Measurements from ENCODE around the gene IFI44L. TPM values are rescaled to one million over a fixed set of nuclear protein-coding genes. Genes with fewer than 3 reads are reported as not detected.

Gene IFI44L
- polyA plus RNA-seq, 1 donor (not counting 4 experiments of a cell fraction or from before 2014, with no cell fraction given) = 34.8 TPM

- H3K4me1 ChIP-seq (ENCODE audit: control insufficient read depth, extremely low read depth, insufficient read depth, low read length) = no peaks in the 10 kb centered on the region
- dilution Hi-C loops (cut with MboI; ENCODE audit: extremely low pct_ligation_motif_present, low sequenced_read_pairs) = no loop called here
- peaks cover 0 to 2% of the 10 kb centered on the region in 2 experiments for H3K36me3 ChIP-seq (ENCODE audit: control insufficient read depth in 2 of 2, extremely low read depth in 1 of 2, insufficient read depth in 2 of 2, low read length in 2 of 2)
- no peak overlapping the region for H2AFZ ChIP-seq (ENCODE audit: control insufficient read depth, low read length)
- FAIRE-seq (no peak), DNase-seq (ENCODE audit: low read depth, low spot score) (no peak)
- H3K27me3 ChIP-seq (ENCODE audit: control insufficient read depth, extremely low read depth, insufficient read depth, low read length) = no peaks in the 10 kb centered on the region
- no peaks in the 10 kb centered on the region for H3K9me3 ChIP-seq (ENCODE audit: control insufficient read depth, low read depth, low read length)
- H4K20me1 ChIP-seq (ENCODE audit: control insufficient read depth, extremely low read depth, insufficient read depth, low read length) = no peaks in the 10 kb centered on the region
- H3K4me2 ChIP-seq (ENCODE audit: control insufficient read depth, extremely low read depth, insufficient read depth, low read depth, low read length) = no peak overlapping the region
- no peak overlapping the region for H3K9ac ChIP-seq (ENCODE audit: control insufficient read depth, extremely low read depth, insufficient read depth, low read length)
- no peak overlapping the region for H3K4me3 ChIP-seq (ENCODE audit: control insufficient read depth in 2 of 3, extremely low read depth in 1 of 3, insufficient read depth in 2 of 3, low read depth in 1 of 3, low read length in 3 of 3)
- no peak for TF ChIP-seq EZH2 (IDR thresholded peaks at IDR 0.05; ENCODE audit: low read length)
- no peak for TF ChIP-seq CTCF (optimal IDR thresholded peaks at IDR 0.05 in 1 of 3, IDR thresholded peaks at IDR 0.05 in 1 of 3, conservative IDR thresholded peaks at IDR 0.05 in 1 of 3; ENCODE audit: extremely low read depth in 1 of 3, insufficient read depth in 2 of 3, low read length in 3 of 3)
- H3K9me1 ChIP-seq (ENCODE audit: control insufficient read depth, extremely low read depth, insufficient read depth, low read length) = no peaks in the 10 kb centered on the region
- peaks cover 10% of the 10 kb centered on the region for H3K79me2 ChIP-seq (ENCODE audit: control insufficient read depth, insufficient read depth, low read length)
- H3K27ac ChIP-seq (ENCODE audit: control insufficient read depth, insufficient read depth, low read length) = no peak overlapping the region
Measured at GRCh38 chr1:78652019-78652560, 31.8 kb downstream of the IFI44L start.

- Histone ChIP-seq H3K4me2 (ENCODE audit: control insufficient read depth, extremely low read depth, insufficient read depth, low read depth, low read length) (no peak overlapping the region), H3K9ac (ENCODE audit: control insufficient read depth, extremely low read depth, insufficient read depth, low read length) (no peak overlapping the region), H3K79me2 (ENCODE audit: control insufficient read depth, insufficient read depth, low read length) (no peaks in the 10 kb centered on the region), H3K9me1 (ENCODE audit: control insufficient read depth, extremely low read depth, insufficient read depth, low read length) (no peaks in the 10 kb centered on the region), H3K4me3 (ENCODE audit: control insufficient read depth in 2 of 3, extremely low read depth in 1 of 3, insufficient read depth in 2 of 3, low read depth in 1 of 3, low read length in 3 of 3) (no peak overlapping the region), H3K27ac (ENCODE audit: control insufficient read depth, insufficient read depth, low read length) (no peak overlapping the region), H3K36me3 (ENCODE audit: control insufficient read depth in 2 of 2, extremely low read depth in 1 of 2, insufficient read depth in 2 of 2, low read length in 2 of 2) (peaks cover 0 to 15% of the 10 kb centered on the region in 2 experiments), H3K9me3 (ENCODE audit: control insufficient read depth, low read depth, low read length) (no peaks in the 10 kb centered on the region), H2AFZ (ENCODE audit: control insufficient read depth, low read length) (no peak overlapping the region), H3K27me3 (ENCODE audit: control insufficient read depth, extremely low read depth, insufficient read depth, low read length) (no peaks in the 10 kb centered on the region), H4K20me1 (ENCODE audit: control insufficient read depth, extremely low read depth, insufficient read depth, low read length) (no peaks in the 10 kb centered on the region), H3K4me1 (ENCODE audit: control insufficient read depth, extremely low read depth, insufficient read depth, low read length) (no peaks in the 10 kb centered on the region)
- dilution Hi-C loops (cut with MboI; ENCODE audit: extremely low pct_ligation_motif_present, low sequenced_read_pairs) = no loop called here
- TF ChIP-seq CTCF (optimal IDR thresholded peaks at IDR 0.05 in 1 of 3, IDR thresholded peaks at IDR 0.05 in 1 of 3, conservative IDR thresholded peaks at IDR 0.05 in 1 of 3; ENCODE audit: extremely low read depth in 1 of 3, insufficient read depth in 2 of 3, low read length in 3 of 3) = no peak
- no peak for TF ChIP-seq EZH2 (IDR thresholded peaks at IDR 0.05; ENCODE audit: low read length)
- DNase-seq (ENCODE audit: low read depth, low spot score) (no peak), FAIRE-seq (no peak)
Measured at GRCh38 chr1:78658901-78659300, 38.7 kb downstream of the IFI44L start.
